OCI-LY1 (cell line): Measurements from ENCODE around the gene SUPT5H.

Source experiments
- H2AFZ ChIP-seq: fragments of 200-600 bp; sonication (generic), shearing (Covaris generic); 2 replicates; pipeline ENCODE4 v1.6.0; 2014; ENCODE audit warnings: antibody characterized with exemption, mild to moderate bottlenecking, low read length
- H3F3A ChIP-seq: fragments of 200-600 bp; sonication (generic), shearing (Covaris generic); 2 replicates; pipeline ENCODE4 v1.6.0; 2014; ENCODE audit warnings: mild to moderate bottlenecking, antibody characterized with exemption, low read length, moderate library complexity; ENCODE audit not compliant: insufficient read depth
- H3K27ac ChIP-seq: fragments of 200-600 bp; sonication (generic); 2 replicates; pipeline ENCODE4 v1.5.1; 2014; ENCODE audit warnings: low read length, mixed run types, mild to moderate bottlenecking, low read depth; ENCODE audit not compliant: poor library complexity, severe bottlenecking
- H3K27me3 ChIP-seq: fragments of 200-600 bp; sonication (generic); 2 replicates; pipeline ENCODE4 v1.6.0; 2014; ENCODE audit warnings: antibody characterized with exemption, mild to moderate bottlenecking, low read length, moderate library complexity; ENCODE audit not compliant: insufficient read depth
- H3K36me3 ChIP-seq: fragments of 200-600 bp; sonication (generic); 2 replicates; pipeline ENCODE4 v1.6.1; 2014; ENCODE audit warnings: mild to moderate bottlenecking, antibody characterized with exemption, low read length, moderate library complexity, mixed read lengths; ENCODE audit not compliant: insufficient read depth
- H3K4me1 ChIP-seq: fragments of 200-600 bp; sonication (generic); 2 replicates; pipeline ENCODE4 v1.5.1; 2014; ENCODE audit warnings: mild to moderate bottlenecking, low read length, moderate library complexity; ENCODE audit not compliant: insufficient read depth, severe bottlenecking
- H3K4me2 ChIP-seq: fragments of 200-600 bp; sonication (generic), shearing (Covaris generic); 2 replicates; pipeline ENCODE4 v1.6.1; 2014; ENCODE audit warnings: low read length
- H3K4me3 ChIP-seq: fragments of 200-600 bp; sonication (generic); 2 replicates; pipeline ENCODE4 v1.5.1; 2014; ENCODE audit warnings: low read length, low read depth, mild to moderate bottlenecking, mixed read lengths; ENCODE audit not compliant: poor library complexity, severe bottlenecking
- H3K79me2 ChIP-seq: fragments of 200-600 bp; shearing (Covaris generic); 2 replicates; pipeline ENCODE4 v1.6.1; 2016; ENCODE audit warnings: mixed run types, low read length, mixed read lengths; ENCODE audit not compliant: insufficient read depth
- H3K9ac ChIP-seq: fragments of 200-600 bp; sonication (generic), shearing (Covaris generic); 2 replicates; pipeline ENCODE4 v1.6.1; 2014; ENCODE audit warnings: mild to moderate bottlenecking, low read length, mixed read lengths
- H3K9me2 ChIP-seq: fragments of 200-600 bp; sonication (generic), shearing (Covaris generic); 2 replicates; pipeline ENCODE4 v1.6.1; 2014; ENCODE audit warnings: low read depth, mild to moderate bottlenecking, low read length, mixed read lengths
- H3K9me3 ChIP-seq: fragments of 200-600 bp; shearing (Covaris generic); 2 replicates; pipeline ENCODE4 v1.6.1; 2014; ENCODE audit warnings: low read length, mixed read lengths
- H4K20me1 ChIP-seq: fragments of 200-600 bp; sonication (generic), shearing (Covaris generic); 2 replicates; pipeline ENCODE4 v1.6.0; 2016; ENCODE audit warnings: mild to moderate bottlenecking, low read length; ENCODE audit not compliant: insufficient read depth
- CTCF ChIP-seq: fragments of 200-600 bp; sonication (generic), shearing (Covaris generic); IDR thresholded peaks from 2 replicates; pipeline ENCODE4 v1.5.1; 2017; ENCODE audit warnings: mild to moderate bottlenecking, antibody characterized with exemption, low read length, moderate library complexity, mixed read lengths
- EZH2 ChIP-seq: fragments of 200-600 bp; sonication (generic), shearing (Covaris generic); IDR thresholded peaks from 2 replicates; pipeline ENCODE4 v1.8.0; 2017; ENCODE audit warnings: borderline replicate concordance, mixed run types, mild to moderate bottlenecking, antibody characterized with exemption, low read length, moderate library complexity, mixed read lengths

Gene SUPT5H

GRCh38 chr19:39399668-39400050 lies 45.7 kb upstream of the SUPT5H start:
- Histone ChIP-seq H3K27me3 (no peaks in the 10 kb centered on the region), H3K4me3 (no peak overlapping the region), H4K20me1 (no peaks in the 10 kb centered on the region), H3F3A (0 out of 2 replicates have a peak, but pooled peaks cover 3% of the 10 kb centered on the region), H3K9me3 (no peaks in the 10 kb centered on the region), H2AFZ (no peak overlapping the region), H3K4me2 (no peak overlapping the region), H3K4me1 (peaks cover 58% of the 10 kb centered on the region), H3K27ac (peak overlapping the region; percentile 96), H3K36me3 (peaks cover 19% of the 10 kb centered on the region; the same call in 1 of the 2 replicates), H3K9me2 (no peaks in the 10 kb centered on the region), H3K79me2 (no peaks in the 10 kb centered on the region), H3K9ac (no peak overlapping the region)
- TF ChIP-seq EZH2 (no peak), CTCF (no peak)

GRCh38 chr19:39400061-39400460 lies 45.3 kb upstream of the SUPT5H start:
- Histone ChIP-seq H3K4me2 (no peak overlapping the region), H4K20me1 (no peaks in the 10 kb centered on the region), H3K27ac (peak overlapping the region; percentile 96), H3K36me3 (peaks cover 16% of the 10 kb centered on the region; the same call in 1 of the 2 replicates), H3K9me2 (no peaks in the 10 kb centered on the region), H3F3A (peaks cover 6% of the 10 kb centered on the region; the same call in 1 of the 2 replicates), H3K9me3 (no peaks in the 10 kb centered on the region), H3K9ac (no peak overlapping the region), H3K27me3 (no peaks in the 10 kb centered on the region), H2AFZ (no peak overlapping the region), H3K4me1 (peaks cover 62% of the 10 kb centered on the region), H3K4me3 (no peak overlapping the region), H3K79me2 (no peaks in the 10 kb centered on the region)
- no peak for TF ChIP-seq CTCF
- TF ChIP-seq EZH2, result no peak

- Histone ChIP-seq H3K9ac (peak overlapping the region; percentile 72), H3K27ac (peak overlapping the region; percentile 96)
Observed at GRCh38 chr19:39401070-39401548, 44.3 kb upstream of the SUPT5H start.

More at GRCh38 chr19:39401070-39401548, 44.3 kb upstream of the SUPT5H start:
- Histone ChIP-seq H3K9me2 (no peaks in the 10 kb centered on the region), H3K9me3 (no peaks in the 10 kb centered on the region), H3K79me2 (no peaks in the 10 kb centered on the region), H3K36me3 (peaks cover 9% of the 10 kb centered on the region; the same call in 1 of the 2 replicates), H3F3A (peaks cover 13% of the 10 kb centered on the region), H3K4me2 (peak overlapping the region; percentile 66; the same call in 1 of the 2 replicates), H3K27me3 (no peaks in the 10 kb centered on the region), H3K4me1 (peaks cover 73% of the 10 kb centered on the region), H3K4me3 (no peak overlapping the region), H2AFZ (no peak overlapping the region), H4K20me1 (no peaks in the 10 kb centered on the region)
- TF ChIP-seq EZH2 (no peak), CTCF (no peak)
